GM18499 (cell line): ENCODE data around the gene SLC25A27.
"Not testable (repeated sequence)": the region's sequence is repeated elsewhere in the genome, so short reads cannot be mapped to it uniquely, and the experiment has no call there.

ENCODE experiments used
- ATAC-seq: cut with Tn5 transposase; IDR thresholded peaks from one replicate; pipeline ENCODE4 v1.9.1; 2021; ENCODE audit warnings: moderate number of reproducible peaks; ENCODE audit not compliant: insufficient read depth, unreplicated experiment

SLC25A27 gene, protein sequence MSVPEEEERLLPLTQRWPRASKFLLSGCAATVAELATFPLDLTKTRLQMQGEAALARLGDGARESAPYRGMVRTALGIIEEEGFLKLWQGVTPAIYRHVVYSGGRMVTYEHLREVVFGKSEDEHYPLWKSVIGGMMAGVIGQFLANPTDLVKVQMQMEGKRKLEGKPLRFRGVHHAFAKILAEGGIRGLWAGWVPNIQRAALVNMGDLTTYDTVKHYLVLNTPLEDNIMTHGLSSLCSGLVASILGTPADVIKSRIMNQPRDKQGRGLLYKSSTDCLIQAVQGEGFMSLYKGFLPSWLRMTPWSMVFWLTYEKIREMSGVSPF

GRCh38 chr6:46652603-46653438 is at the start of gene SLC25A27, which contains the start of gene CYP39A1:
SLC25A27 (plus strand) TSS chr6:46652975; CDS start chr6:46653193, 218 bp downstream.
CYP39A1 (minus strand) TSS chr6:46652818; CDS start chr6:46652582, 236 bp downstream.
- ATAC-seq: peak; percentile 94

GRCh38 chr6:46605091-46605797 is 47.5 kb upstream of the SLC25A27 start:
- ATAC-seq: no peak

- ATAC-seq: no peak
These were observed 46.4 kb upstream of the SLC25A27 start for GRCh38 chr6:46606338-46606737.

- no peak for ATAC-seq
These were observed 41.8 kb upstream of the SLC25A27 start for GRCh38 chr6:46610862-46611553.

- no peak for ATAC-seq
These were observed 40.1 kb upstream of the SLC25A27 start for GRCh38 chr6:46612645-46613044.

- no peak for ATAC-seq
These were observed 34.0 kb upstream of the SLC25A27 start for GRCh38 chr6:46618726-46619125.

DNA sequence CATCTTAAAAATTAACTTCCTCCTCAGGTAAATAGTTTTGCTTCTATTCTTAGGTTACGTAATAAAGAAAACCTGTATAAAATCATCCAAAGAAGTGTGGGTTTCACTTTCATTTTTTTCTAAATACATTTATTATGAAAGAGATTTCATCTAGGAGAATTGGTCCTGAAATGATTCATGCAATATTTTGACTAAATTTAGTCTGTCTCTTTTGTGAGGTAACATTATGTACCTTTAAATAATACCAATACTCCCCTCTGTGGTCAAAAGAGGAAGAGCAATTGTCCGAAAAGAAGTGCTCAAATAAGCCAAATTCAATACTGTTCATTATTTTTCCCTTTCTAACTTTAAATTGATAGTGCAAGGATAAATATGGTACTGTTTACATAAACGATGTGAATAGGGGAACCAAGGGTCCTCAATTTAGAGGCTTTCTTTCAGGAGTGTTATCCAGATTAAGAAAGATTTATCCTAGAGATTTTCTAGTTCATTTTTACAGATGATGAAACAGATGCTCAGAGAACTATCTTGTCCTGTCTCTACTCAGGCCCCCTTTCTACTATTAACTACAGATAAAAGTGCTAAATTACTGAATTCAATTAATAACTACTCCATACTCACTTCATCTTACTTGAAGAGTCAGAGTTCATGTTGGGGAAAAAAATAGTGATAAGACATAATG is 26.4 kb upstream of the SLC25A27 start:
- ATAC-seq: peak; percentile 54

DNA sequence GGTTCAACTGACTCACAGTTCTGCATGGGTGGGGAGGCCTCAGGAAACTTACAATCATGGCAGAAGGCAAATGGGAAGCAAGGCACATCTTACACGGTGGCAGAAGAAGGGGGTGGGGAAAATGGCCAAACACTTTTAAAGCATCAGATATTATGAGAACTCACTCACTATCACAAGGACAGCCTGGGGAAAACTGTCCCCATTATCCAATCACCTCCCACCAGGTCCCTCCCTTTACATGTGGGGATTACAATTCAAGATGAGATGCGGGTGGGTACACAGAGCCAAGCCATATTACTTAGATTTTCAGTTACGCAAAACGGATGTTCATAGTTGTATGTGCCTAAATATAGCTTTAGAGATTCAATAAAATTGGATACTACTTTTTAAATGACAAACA is 25.8 kb upstream of the SLC25A27 start:
- no peak for ATAC-seq

GRCh38 chr6:46628498-46628897 is 24.3 kb upstream of the SLC25A27 start:
- ATAC-seq: no peak

GRCh38 chr6:46628976-46629375 is 23.8 kb upstream of the SLC25A27 start:
- ATAC-seq: no peak

- ATAC-seq: no peak
These were observed 23.1 kb upstream of the SLC25A27 start for GRCh38 chr6:46629691-46630090.

GRCh38 chr6:46632053-46632452 is 20.7 kb upstream of the SLC25A27 start:
- no peak for ATAC-seq

DNA sequence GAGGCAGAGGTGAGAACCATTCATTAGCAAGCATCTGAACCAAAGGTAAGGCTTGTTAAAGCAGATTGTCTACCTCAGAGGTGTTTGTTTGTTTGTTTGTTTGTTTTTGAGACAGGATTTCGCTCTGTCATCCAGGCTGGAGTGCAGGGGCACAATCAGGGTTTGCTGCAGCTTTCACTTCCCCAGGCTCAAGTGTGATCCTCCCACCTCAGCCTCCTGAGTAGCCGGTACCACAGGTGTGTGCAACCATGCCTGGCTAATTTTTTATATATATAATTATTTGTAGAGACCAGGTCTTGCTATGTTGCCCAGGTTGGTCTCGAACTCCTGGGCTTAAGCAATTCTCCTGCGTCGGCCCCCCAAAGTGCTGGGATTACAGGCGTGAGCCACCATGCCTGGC is 17.3 kb upstream of the SLC25A27 start:
- no peak for ATAC-seq

- ATAC-seq: no peak
These were observed 15.6 kb upstream of the SLC25A27 start for GRCh38 chr6:46637145-46637544.

DNA sequence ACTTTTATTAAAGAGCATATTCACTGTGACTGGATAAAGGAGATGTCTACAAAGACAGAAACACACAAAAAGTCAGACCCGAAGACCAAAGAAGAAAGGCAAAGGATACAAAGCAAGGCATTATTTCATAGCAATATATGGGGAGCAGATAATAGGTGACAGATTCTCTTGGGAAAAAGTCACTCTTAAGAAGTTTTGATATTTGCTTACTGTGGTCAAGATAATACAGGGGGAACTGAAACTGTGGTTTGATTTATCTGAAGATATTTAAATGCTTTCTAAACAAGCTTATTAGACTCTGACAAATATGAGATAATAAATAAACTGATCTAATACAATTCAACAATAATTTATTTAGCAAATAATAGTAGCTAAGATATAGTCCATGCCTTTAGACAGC is 14.8 kb upstream of the SLC25A27 start:
- ATAC-seq: no peak

DNA sequence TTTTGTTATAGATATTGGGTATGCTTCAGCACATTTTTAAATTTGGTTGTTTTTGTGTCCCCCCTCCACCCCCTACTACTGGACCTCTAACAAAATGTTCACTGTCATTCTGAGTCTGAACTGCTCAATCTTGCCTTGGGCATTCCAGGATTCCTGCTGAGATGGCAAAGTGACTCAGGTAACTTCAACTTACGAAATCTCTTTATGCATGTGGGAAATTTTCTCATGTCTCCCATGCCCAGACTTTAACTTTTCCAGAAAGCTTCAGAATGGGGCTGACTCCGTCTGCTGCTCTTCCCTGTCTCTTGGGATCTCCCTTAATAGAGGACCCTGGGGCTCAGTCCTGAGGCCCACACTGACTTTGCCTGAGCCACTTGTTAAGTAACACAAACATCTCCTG is 14.1 kb upstream of the SLC25A27 start:
- ATAC-seq: no peak

- no peak for ATAC-seq
These were observed 9.6 kb upstream of the SLC25A27 start for GRCh38 chr6:46642928-46643751.

- no peak for ATAC-seq
These were observed 7.5 kb upstream of the SLC25A27 start for GRCh38 chr6:46645265-46645664.

DNA sequence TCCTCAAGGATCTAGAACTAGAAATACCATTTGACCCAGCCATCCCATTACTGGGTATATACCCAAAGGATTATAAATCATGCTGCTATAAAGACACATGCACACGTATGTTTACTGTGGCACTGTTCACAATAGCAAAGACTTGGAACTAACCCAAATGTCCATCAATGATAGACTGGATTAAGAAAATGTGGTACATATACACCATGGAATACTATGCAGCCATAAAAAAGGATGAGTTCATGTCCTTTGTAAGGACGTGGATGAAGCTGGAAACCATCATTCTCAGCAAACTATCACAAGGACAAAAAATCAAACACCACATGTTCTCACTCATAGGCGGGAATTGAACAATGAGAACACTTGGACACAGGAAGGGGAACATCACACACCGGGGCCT is 4.7 kb upstream of the SLC25A27 start:
- not testable (repeated sequence) for ATAC-seq
